ENCODE data around the gene CTNNA2. TPM values are rescaled to one million over a fixed set of nuclear protein-coding genes. Genes with fewer than 3 reads are reported as not detected.

Gene CTNNA2
- total and polyA plus RNA-seq, 9 of the 15 experiments (the other 6 are each of a cell fraction or from before 2014, with no cell fraction given), result 0.03 to 0.40 (median 0.15) TPM

- FAIRE-seq (no peak), DNase-seq (ENCODE audit: extremely low read depth in 1 of 4, low spot score in 3 of 4) (no peak), ATAC-seq (no peak)
- no peak overlapping the region for H3K27ac ChIP-seq (ENCODE audit: extremely low read depth, low read depth, low read length)
- no peaks in the 10 kb centered on the region for H3K79me2 ChIP-seq (ENCODE audit: control insufficient read depth, insufficient read depth, low read length)
- no peaks in the 10 kb centered on the region for H3K9me3 ChIP-seq (replicated peaks; ENCODE audit: control insufficient read depth, insufficient read depth, low read depth, low read length)
- WGBS (ENCODE audit: insufficient coverage, low coverage, missing lambda C conversion rate), result 0% methylated on average over 1 of the region's 1 CpG
- H3K9ac ChIP-seq (ENCODE audit: insufficient read depth in 1 of 2, low read depth in 2 of 2, low read length in 2 of 2), result no peak overlapping the region
- ChIA-PET POLR2A (no interaction called here), CTCF (ENCODE audit: low intra/inter-chr PET ratio) (no interaction called here)
- no TSS peak for BruUV-seq (replicated peaks)
- H4K20me1 ChIP-seq (replicated peaks; ENCODE audit: control insufficient read depth, insufficient read depth, low read length), result no peaks in the 10 kb centered on the region
- intact Hi-C loops (cut with micrococcal nuclease), result no loop called here
- H3K4me2 ChIP-seq (ENCODE audit: insufficient read depth, low read length), result no peak overlapping the region
- no peaks in the 10 kb centered on the region for H3K4me1 ChIP-seq (replicated peaks in 1 of 2; ENCODE audit: control insufficient read depth in 2 of 2, insufficient read depth in 2 of 2, low read length in 2 of 2)
- H3K27me3 ChIP-seq (ENCODE audit: control insufficient read depth in 2 of 2, insufficient read depth in 2 of 2, low read length in 2 of 2), result no peaks in the 10 kb centered on the region
- in situ Hi-C loops (cut with MboI), result no loop called here
- H3K9me1 ChIP-seq (ENCODE audit: control insufficient read depth, insufficient read depth, low read length), result no peaks in the 10 kb centered on the region
- H2AFZ ChIP-seq (ENCODE audit: low read depth, low read length), result no peak overlapping the region
- no peak overlapping the region for H3K4me3 ChIP-seq
- no peaks in the 10 kb centered on the region for H3K36me3 ChIP-seq (ENCODE audit: control insufficient read depth, insufficient read depth, low read length)
- TF ChIP-seq POLR2A (conservative IDR thresholded peaks at IDR 0.05) (no peak), FOS (IDR thresholded peaks at IDR 0.05; ENCODE audit: extremely low read depth, insufficient read length) (no peak), SMAD3 (CRISPR knock-in tag; conservative IDR thresholded peaks at IDR 0.05) (no peak)
These were observed 208.2 kb downstream of the CTNNA2 start for GRCh38 chr2:79721061-79721460.

GRCh38 chr2:79721966-79722365, 209.1 kb downstream of the CTNNA2 start:
- Histone ChIP-seq H3K9me3 (replicated peaks; ENCODE audit: control insufficient read depth, insufficient read depth, low read depth, low read length) (no peaks in the 10 kb centered on the region), H3K36me3 (ENCODE audit: control insufficient read depth, insufficient read depth, low read length) (no peaks in the 10 kb centered on the region), H3K9me1 (ENCODE audit: control insufficient read depth, insufficient read depth, low read length) (no peaks in the 10 kb centered on the region), H3K27me3 (ENCODE audit: control insufficient read depth in 2 of 2, insufficient read depth in 2 of 2, low read length in 2 of 2) (no peaks in the 10 kb centered on the region), H2AFZ (ENCODE audit: low read depth, low read length) (no peak overlapping the region), H3K27ac (ENCODE audit: extremely low read depth, low read depth, low read length) (no peak overlapping the region), H3K9ac (ENCODE audit: insufficient read depth in 1 of 2, low read depth in 2 of 2, low read length in 2 of 2) (no peak overlapping the region), H3K4me3 (no peak overlapping the region), H4K20me1 (replicated peaks; ENCODE audit: control insufficient read depth, insufficient read depth, low read length) (no peaks in the 10 kb centered on the region), H3K4me1 (replicated peaks in 1 of 2; ENCODE audit: control insufficient read depth in 2 of 2, insufficient read depth in 2 of 2, low read length in 2 of 2) (no peaks in the 10 kb centered on the region), H3K4me2 (ENCODE audit: insufficient read depth, low read length) (no peak overlapping the region), H3K79me2 (ENCODE audit: control insufficient read depth, insufficient read depth, low read length) (no peaks in the 10 kb centered on the region)
- FAIRE-seq (no peak), DNase-seq (ENCODE audit: extremely low read depth in 1 of 4, low spot score in 3 of 4) (no peak), ATAC-seq (no peak)
- ChIA-PET CTCF (ENCODE audit: low intra/inter-chr PET ratio) (no interaction called here), POLR2A (no interaction called here)
- no TSS peak for BruUV-seq (replicated peaks)
- intact Hi-C loops (cut with micrococcal nuclease), result no loop called here
- WGBS (ENCODE audit: insufficient coverage, low coverage, missing lambda C conversion rate), result 4% methylated on average over 3 of the region's 3 CpGs
- in situ Hi-C loops (cut with MboI), result no loop called here
- TF ChIP-seq U2AF2 (optimal IDR thresholded peaks at IDR 0.05; ENCODE audit: low read depth, low read length), result no peak
- no peak for TF ChIP-seq ZNF146 (CRISPR knock-in tag; IDR thresholded peaks at IDR 0.05; ENCODE audit: unreplicated experiment)

Data from K562 (cell line).